Kidney epithelial cell (primary cell): Measurements from ENCODE around the gene FAM13B. TPM values are rescaled to one million over a fixed set of nuclear protein-coding genes. Genes with fewer than 3 reads are reported as not detected.

Source experiments
- DNase-seq: peaks from one replicate; pipeline ENCODE4 v3.0.0-alpha.2; 2010; ENCODE audit warnings: low read depth
- H3K27me3 ChIP-seq: 2 replicates; pipeline ENCODE4 v1.6.0; 2011; ENCODE audit warnings: low read length; ENCODE audit not compliant: control insufficient read depth, insufficient read depth
- H3K36me3 ChIP-seq: 2 replicates; pipeline ENCODE4 v1.5.1; 2011; ENCODE audit warnings: low read length; ENCODE audit not compliant: control insufficient read depth, insufficient read depth
- H3K4me3 ChIP-seq: 2 replicates; pipeline ENCODE4 v1.5.1; 2011; ENCODE audit warnings: low read depth, mild to moderate bottlenecking, control low read depth, low read length
- total RNA-seq: library from RNA; depleted of rRNA; stranded (reverse); fragments of >200 nt; gene quantifications from 2 replicates; pipeline ENCODE4 v1.2.3, GENCODE V29; 2015
- TF ChIP-seq, protein P1 (sequence below): IDR thresholded peaks from 2 replicates; pipeline ENCODE4 v1.5.1; 2011; ENCODE audit warnings: mild to moderate bottlenecking, moderate library complexity, low read length, control low read depth, inconsistent platforms; ENCODE audit not compliant: insufficient read depth, poor library complexity, severe bottlenecking

The FAM13B gene
- total RNA-seq, 1 donor from 2014 or later: 14.4 TPM

DNA sequence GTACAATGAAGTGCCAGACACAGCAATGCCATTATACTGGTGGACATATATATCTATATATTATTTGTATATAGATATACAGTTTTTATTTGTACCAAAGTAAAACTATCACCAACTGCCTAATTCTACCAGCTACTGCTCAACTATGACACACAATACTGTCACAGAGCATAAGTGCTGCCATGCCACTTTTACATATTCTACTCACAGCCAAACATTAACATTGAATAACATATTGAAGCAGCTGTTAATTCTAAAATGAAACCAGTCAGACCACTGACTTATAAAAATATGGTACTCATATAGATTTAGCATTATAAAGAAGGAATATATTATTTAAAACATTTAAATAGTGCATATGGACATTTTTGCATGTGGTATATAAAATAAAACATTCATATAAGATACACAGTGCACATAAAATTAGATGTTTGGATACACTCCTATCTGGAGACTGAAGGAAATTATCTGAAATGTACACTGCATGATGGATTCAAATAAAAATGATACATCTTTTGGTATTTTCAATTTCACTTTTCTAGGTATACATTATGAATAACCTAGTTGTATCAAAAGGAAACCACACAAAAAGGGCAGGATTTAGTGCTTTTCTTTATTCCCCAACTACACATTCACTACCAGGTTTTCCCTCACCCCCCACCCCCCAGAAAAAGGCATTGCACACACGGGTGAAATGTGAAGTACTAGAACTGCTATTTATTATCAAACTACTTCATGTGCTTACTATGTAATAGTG lies 94.7 kb downstream of the FAM13B start:
- no peak overlapping the region for H3K4me3 ChIP-seq
- TF ChIP-seq, protein P1, sequence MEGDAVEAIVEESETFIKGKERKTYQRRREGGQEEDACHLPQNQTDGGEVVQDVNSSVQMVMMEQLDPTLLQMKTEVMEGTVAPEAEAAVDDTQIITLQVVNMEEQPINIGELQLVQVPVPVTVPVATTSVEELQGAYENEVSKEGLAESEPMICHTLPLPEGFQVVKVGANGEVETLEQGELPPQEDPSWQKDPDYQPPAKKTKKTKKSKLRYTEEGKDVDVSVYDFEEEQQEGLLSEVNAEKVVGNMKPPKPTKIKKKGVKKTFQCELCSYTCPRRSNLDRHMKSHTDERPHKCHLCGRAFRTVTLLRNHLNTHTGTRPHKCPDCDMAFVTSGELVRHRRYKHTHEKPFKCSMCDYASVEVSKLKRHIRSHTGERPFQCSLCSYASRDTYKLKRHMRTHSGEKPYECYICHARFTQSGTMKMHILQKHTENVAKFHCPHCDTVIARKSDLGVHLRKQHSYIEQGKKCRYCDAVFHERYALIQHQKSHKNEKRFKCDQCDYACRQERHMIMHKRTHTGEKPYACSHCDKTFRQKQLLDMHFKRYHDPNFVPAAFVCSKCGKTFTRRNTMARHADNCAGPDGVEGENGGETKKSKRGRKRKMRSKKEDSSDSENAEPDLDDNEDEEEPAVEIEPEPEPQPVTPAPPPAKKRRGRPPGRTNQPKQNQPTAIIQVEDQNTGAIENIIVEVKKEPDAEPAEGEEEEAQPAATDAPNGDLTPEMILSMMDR: no peak
- no peak for DNase-seq
- H3K27me3 ChIP-seq: no peaks in the 10 kb centered on the region
- no peaks in the 10 kb centered on the region for H3K36me3 ChIP-seq

DNA sequence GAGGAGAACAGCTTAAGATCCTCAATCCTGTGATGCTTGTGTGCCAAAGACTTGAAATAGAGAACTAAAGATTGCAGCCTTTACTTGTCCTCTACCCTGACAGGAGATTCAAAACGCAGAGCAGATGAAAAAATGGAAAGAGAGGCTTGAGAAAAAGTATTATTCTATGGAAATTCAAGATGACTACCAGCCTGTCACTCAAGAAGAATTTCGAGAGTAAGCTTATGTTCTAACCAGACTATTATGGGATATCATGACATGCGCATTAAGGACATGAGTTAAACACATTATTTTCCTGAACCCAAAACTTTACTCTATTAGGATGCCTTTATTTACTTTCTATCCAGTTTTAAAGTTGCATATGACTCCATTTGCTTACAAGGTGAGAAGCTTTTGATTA lies 97.2 kb downstream of the FAM13B start:
- Histone ChIP-seq H3K4me3 (no peak overlapping the region), H3K27me3 (no peaks in the 10 kb centered on the region), H3K36me3 (no peaks in the 10 kb centered on the region)
- TF ChIP-seq, protein P1: no peak
- DNase-seq: no peak

DNA sequence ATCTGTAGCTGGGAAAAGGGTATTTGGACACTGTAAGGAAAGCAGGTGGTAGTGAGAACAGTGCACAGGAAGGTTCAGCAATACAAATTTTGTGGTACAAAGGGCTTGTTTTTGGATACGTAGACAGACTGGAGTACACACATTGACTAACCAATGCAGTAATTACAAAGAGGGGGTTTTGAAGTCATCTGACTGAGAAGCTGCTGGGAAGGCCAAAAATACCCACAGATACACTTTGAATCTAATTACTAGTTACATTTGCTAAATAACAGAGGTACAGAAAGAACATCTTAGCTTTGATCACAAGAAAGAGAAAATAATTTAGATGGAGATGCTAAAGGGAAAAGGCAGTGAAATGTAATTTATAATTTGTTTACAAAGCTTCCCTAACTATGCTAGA lies 97.7 kb downstream of the FAM13B start:
- H3K4me3 ChIP-seq: no peak overlapping the region
- TF ChIP-seq, protein P1: no peak
- no peak for DNase-seq
- no peaks in the 10 kb centered on the region for H3K36me3 ChIP-seq
- H3K27me3 ChIP-seq: no peaks in the 10 kb centered on the region

DNA sequence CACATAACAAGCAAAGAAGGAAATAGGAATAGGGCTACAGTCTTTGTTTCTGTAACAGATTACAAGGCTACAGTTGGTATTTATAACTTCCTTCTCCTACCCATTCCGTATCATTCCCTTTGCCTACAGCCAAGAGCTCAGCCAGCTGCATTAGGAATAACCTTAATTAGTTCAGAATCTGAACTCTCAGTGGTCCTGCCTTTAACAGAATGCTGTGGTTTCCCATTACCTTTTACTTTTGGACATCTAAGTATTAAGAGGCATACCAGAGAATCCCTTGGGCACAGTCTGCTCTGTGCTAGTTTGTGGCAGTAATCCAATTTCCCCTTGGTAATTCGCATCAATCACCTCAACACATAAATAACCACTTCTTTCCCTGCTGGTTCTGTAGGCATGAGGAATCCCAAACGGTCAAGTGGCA lies 99.4 kb downstream of the FAM13B start:
- no peak overlapping the region for H3K4me3 ChIP-seq
- no peaks in the 10 kb centered on the region for H3K27me3 ChIP-seq
- TF ChIP-seq, protein P1: no peak
- no peak for DNase-seq
- no peaks in the 10 kb centered on the region for H3K36me3 ChIP-seq

DNA sequence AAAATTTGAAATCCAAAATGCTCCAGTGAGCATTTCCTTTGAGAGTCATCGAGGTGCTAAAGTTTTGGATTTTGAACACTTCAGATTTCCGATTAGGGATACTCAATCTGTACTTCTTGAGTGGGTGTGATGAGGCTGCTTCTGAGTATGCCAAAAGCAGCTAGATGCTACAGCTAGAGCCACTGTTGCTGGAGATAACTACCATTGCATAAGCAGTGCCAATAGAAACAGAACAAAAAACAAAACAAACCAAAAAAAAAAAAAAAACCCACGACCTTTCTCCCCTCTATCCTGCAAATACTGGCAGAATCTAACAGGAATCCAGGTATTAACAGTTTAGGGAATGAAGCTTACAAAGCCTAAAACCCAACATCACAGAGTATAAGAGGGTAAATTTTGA lies 100.1 kb downstream of the FAM13B start:
- Histone ChIP-seq H3K36me3 (no peaks in the 10 kb centered on the region), H3K27me3 (no peaks in the 10 kb centered on the region), H3K4me3 (no peak overlapping the region)
- TF ChIP-seq, protein P1: no peak
- DNase-seq: no peak

DNA sequence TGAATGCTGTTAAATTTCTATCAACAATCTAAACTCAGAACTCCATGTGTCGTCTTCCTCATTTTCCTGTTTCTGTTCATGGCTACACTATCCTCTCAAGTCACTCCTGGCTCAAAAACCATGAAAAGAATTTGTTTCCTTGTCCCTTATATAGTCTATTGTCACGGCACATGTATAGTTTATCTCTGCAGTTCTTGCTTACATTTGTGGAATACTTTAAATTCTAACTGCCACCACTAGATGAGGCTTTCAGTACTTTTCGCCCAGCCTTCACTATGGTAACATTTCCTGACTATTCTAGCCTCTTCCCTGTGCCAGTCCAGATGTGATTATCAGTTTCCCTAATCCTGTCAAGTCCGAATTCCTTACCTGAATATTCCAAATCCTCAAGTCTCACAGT lies 109.0 kb downstream of the FAM13B start:
- H3K27me3 ChIP-seq: no peaks in the 10 kb centered on the region
- TF ChIP-seq, protein P1: no peak
- DNase-seq: no peak

More for the DNA sequence above, 109.0 kb downstream of the FAM13B start:
- Histone ChIP-seq H3K4me3 (no peak overlapping the region), H3K36me3 (no peaks in the 10 kb centered on the region)
